ENCODE results near the gene FAM186B. TPM values are rescaled to one million over a fixed set of nuclear protein-coding genes. Genes with fewer than 3 reads are reported as not detected.

The FAM186B gene
- total RNA-seq, 4 donors from 2014 or later: 0.31 to 0.69 TPM; not detected in 2

DNA sequence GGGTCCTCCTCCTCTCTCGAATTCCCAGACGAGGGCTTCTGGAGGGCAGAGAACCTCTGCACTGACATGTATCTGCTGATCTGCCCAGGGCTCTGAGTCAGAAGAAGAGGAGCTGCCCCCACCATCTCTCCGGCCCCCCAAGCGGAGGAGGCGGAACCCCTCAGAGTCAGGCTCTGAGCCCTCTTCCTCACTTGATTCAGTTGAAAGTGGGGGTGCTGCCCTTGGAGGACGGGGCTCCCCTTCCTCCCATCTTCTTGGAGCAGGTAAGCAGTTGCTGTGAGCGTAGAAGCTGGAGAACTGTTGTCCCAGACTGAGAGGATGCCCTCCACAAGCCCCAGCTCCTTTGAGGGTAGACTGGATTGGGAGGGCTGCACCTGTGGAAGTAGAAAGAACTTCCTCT is 37.7 kb upstream of the FAM186B start:
- ATAC-seq: no peak
- peaks cover 0 to 33% (median 6%) of the 10 kb centered on the region in 3 donors for H3K4me1 ChIP-seq
- peaks cover 0 to 97% of the 10 kb centered on the region in 2 donors for H3K36me3 ChIP-seq
- H3K27me3 ChIP-seq: no peaks in the 10 kb centered on the region
- no peak overlapping the region for H3K4me3 ChIP-seq
- no peak for TF ChIP-seq POLR2AphosphoS5 (IDR thresholded peaks at IDR 0.05)
- no peak for TF ChIP-seq CTCF (IDR thresholded peaks at IDR 0.05)
- TF ChIP-seq EP300 (IDR thresholded peaks at IDR 0.05): no peak
- no peak for TF ChIP-seq POLR2A (IDR thresholded peaks at IDR 0.05)
- H3K9me3 ChIP-seq: no peaks in the 10 kb centered on the region
- 73% methylated on average over 3 of the region's 7 CpGs; no CpG with 5 or more reads in 1 of the 2 donors for WGBS, 2 donors (ENCODE audit: low coverage in 1 of 2)
- H3K27ac ChIP-seq: no peak overlapping the region

DNA sequence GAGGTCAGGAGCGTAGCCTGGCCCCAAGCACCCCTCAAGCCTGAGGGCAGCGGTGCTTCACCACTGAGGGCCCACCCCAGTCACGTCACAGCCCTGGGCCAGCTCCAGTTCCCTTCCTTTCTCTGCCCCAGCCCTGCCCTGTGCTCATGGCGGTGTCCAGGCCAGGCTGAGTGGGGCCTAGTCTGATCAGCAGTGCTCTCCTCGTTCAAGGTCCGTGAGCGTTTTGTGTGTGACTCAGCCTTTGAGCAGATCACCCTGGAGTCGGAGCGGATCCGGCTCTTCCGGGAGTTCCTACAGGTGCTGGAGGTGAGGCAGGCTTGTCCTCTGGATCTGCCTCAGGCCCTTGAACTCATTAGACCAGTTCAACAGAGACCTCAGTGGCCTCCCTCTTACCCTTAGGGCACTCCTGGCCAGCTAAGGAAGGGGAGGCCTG is 36.9 kb upstream of the FAM186B start:
- 100% methylated on average over 2 of the region's 11 CpGs; no CpG with 5 or more reads in 1 of the 2 donors for WGBS, 2 donors (ENCODE audit: low coverage in 1 of 2)
- TF ChIP-seq EP300 (IDR thresholded peaks at IDR 0.05) (no peak), POLR2A (IDR thresholded peaks at IDR 0.05) (no peak), CTCF (IDR thresholded peaks at IDR 0.05) (no peak), POLR2AphosphoS5 (IDR thresholded peaks at IDR 0.05) (no peak)
- no peak overlapping the region for H3K4me3 ChIP-seq
- peaks cover 0 to 30% (median 6%) of the 10 kb centered on the region in 3 donors for H3K4me1 ChIP-seq
- H3K9me3 ChIP-seq: no peaks in the 10 kb centered on the region
- no peaks in the 10 kb centered on the region for H3K27me3 ChIP-seq
- peaks cover 0 to 97% of the 10 kb centered on the region in 2 donors for H3K36me3 ChIP-seq
- no peak for ATAC-seq
- H3K27ac ChIP-seq: no peak overlapping the region

DNA sequence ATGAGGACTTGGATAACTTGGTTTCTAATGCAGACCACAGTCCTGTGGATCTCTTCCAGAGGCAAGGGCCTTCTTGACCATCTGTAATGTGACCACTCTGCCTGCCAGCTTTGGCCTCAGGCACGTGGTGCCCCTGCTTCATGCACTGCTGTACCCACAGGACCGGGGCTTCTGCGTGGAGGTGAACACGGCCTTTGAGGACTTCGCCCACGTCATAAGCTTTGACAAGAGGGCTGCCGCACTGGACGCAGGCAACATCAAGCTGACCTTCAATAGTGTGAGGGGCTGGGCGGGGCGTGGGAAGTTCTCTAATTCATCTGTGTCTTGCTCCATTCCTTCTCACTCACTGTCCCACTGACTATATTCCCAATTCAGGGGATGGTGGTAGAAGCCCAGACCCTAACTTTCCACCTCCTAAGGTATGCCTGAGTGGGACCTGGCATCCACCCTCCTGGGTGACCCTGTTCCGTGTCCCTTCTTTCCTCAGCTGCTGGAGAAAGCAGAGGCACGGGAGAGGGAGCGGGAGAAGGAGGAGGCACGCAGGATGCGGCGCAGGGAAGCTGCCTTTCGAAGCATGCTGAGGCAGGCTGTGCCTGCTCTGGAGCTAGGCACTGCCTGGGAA is 36.4 kb upstream of the FAM186B start:
- peaks cover 0 to 30% (median 11%) of the 10 kb centered on the region in 3 donors for H3K4me1 ChIP-seq
- no peak overlapping the region for H3K4me3 ChIP-seq
- WGBS, 2 donors (ENCODE audit: low coverage in 1 of 2): 79% methylated on average over 4 of the region's 17 CpGs; no CpG with 5 or more reads in 1 of the 2 donors
- no peaks in the 10 kb centered on the region for H3K27me3 ChIP-seq
- H3K27ac ChIP-seq: no peak overlapping the region
- no peak for ATAC-seq
- no peak for TF ChIP-seq CTCF (IDR thresholded peaks at IDR 0.05)
- TF ChIP-seq EP300 (IDR thresholded peaks at IDR 0.05): no peak
- TF ChIP-seq POLR2AphosphoS5 (IDR thresholded peaks at IDR 0.05): no peak
- no peak for TF ChIP-seq POLR2A (IDR thresholded peaks at IDR 0.05)
- H3K36me3 ChIP-seq: peaks cover 0 to 93% of the 10 kb centered on the region in 2 donors
- H3K9me3 ChIP-seq: no peaks in the 10 kb centered on the region

DNA sequence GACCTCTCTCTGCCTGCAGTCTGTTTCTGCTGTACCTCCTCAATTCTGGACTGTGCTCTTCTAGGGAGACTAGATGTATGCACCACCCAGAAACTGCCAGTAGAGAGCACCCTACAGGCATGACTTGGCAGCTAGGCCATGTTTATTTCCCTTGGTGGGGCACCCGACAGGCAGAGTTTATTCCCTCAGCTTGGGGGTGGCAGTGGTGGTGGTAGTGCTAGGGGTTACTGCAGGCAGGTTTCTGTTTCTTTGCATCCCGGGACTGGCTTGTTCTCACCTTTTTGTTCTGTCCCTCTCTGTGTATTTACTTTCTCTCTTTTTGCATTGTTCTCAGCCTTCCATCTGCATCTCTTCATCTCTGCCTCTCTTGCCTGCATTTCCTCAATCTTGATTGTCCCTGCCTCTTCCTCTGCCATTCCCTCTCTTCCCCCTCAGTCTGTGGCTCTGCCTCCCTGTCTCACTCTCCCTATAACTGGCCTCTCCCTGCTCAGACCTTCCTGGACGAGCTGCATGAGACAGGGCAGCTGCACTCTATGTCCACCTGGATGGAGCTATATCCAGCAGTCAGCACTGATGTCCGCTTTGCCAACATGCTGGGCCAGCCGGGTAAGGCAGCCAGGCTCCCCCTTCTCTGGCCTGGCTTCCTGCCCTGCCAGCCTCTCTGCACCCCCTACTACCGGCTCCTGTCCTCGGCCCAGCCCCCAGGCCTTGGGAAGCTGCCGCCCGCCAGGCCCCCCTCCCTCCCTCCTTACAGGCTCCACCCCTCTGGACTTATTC is 31.7 kb upstream of the FAM186B start:
- Histone ChIP-seq H3K4me1 (peaks cover 0 to 18% (median 11%) of the 10 kb centered on the region in 3 donors), H3K9me3 (no peaks in the 10 kb centered on the region), H3K4me3 (no peak overlapping the region), H3K27ac (peak overlapping the region in 3 of 4 donors; percentile 16 to 63 (median 53)), H3K36me3 (peaks cover 0 to 93% of the 10 kb centered on the region in 2 donors), H3K27me3 (no peaks in the 10 kb centered on the region)
- WGBS, 2 donors (ENCODE audit: low coverage in 1 of 2): 0 to 15% methylated on average over 2 to 3 of the region's 9 CpGs
- TF ChIP-seq CTCF (IDR thresholded peaks at IDR 0.05) (peak in 3 of 4 experiments; percentile 64 to 74 (median 67)), EP300 (IDR thresholded peaks at IDR 0.05) (no peak), POLR2A (IDR thresholded peaks at IDR 0.05) (no peak), POLR2AphosphoS5 (IDR thresholded peaks at IDR 0.05) (peak; percentile 17)
- ATAC-seq: peak; percentile 81
